Activated CD8-positive, alpha-beta memory T cell treated with anti-CD3 and anti-CD28 coated beads, Interleukin-2, amount 50 U/mL, for 24 hours (primary cell): ENCODE results near the gene RABL6.
"Not testable (repeated sequence)": the region's sequence is repeated elsewhere in the genome, so short reads cannot be mapped to it uniquely, and the experiment has no call there.

Source experiments
- DNase-seq: peaks from one replicate; pipeline ENCODE4 v3.0.0-alpha.2; 2020; ENCODE audit errors: extremely low read depth

Gene RABL6

DNA sequence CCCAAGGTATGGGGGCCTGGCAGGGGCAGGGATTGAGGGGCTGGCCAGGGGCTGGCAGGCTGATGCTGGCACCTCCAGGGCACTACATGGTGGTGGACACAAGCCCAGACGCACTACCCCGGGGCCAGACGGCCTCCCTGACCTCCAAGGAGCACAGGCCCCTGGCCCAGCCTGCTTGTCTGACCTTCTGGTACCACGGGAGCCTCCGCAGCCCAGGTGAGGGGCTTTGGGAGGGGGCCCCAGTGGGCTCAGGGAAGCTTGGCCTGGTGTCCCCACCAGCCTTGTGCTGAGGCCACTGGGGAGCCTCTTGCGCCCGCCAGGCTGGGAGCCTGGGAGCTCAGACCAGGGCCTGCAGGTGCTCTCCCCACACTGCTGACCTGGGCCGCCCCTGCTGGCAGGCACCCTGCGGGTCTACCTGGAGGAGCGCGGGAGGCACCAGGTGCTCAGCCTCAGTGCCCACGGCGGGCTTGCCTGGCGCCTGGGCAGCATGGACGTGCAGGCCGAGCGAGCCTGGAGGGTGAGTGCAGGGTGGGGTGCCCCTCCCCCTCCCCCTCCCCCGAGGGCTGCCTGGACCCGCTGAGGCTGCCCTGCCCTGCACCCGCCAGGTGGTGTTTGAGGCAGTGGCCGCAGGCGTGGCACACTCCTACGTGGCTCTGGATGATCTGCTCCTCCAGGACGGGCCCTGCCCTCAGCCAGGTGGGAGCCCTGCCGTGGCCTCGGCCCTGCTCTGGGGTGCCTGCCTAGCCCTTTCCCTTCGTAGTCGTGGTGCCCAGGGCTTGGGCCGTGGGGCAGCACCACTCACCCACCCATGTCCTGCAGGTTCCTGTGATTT lies 50.0 kb downstream of the RABL6 start:
- no peak for DNase-seq

DNA sequence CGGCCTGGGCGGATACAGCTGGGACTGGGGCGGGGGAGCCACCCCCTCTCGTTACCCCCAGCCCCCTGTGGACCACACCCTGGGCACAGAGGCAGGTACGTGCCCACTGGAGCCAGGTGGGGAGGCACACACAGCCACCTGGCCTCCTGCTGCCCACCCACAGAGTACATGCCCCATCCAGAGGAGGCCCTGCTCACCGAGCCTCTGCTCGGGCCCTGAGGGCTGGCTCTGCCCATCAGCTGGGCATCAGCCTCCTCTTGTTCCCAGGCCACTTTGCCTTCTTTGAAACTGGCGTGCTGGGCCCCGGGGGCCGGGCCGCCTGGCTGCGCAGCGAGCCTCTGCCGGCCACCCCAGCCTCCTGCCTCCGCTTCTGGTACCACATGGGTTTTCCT lies 50.7 kb downstream of the RABL6 start:
- no peak for DNase-seq

DNA sequence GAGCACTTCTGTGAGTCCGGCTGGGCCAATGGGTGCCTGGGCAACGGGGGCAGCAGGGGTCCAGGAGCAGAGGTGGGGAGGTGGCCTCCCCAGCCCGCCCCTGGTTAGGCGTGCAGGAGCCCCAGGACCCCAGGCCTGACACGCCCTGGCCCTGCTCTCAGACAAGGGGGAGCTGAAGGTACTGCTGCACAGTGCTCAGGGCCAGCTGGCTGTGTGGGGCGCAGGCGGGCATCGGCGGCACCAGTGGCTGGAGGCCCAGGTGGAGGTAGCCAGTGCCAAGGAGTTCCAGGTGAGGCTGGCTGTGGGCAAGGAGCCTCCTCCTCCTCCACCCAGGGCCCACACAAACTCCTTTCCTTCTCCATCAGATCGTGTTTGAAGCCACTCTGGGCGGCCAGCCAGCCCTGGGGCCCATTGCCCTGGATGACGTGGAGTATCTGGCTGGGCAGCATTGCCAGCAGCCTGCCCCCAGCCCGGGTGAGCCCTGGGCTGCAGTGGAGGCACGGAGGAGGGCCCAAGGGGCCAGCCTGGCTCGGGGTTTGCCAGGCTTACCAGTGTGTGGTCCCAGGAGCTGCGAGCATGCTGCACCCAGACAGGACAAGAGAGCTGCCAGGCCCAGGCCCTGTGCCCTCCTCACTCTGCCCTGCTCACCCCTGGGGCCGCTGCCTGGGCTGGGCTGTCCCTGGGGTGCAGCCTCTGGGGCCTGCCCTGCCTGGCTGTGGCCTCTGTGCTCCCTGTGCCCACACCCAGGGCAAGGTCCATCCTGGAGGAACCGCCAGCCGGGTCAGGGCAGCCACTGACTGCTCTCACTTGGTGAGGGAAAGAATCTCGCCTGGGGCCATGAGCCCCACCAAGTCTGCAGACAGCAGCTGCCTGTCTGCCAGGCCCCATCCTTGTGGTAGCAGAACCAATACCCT lies 51.4 kb downstream of the RABL6 start:
- no peak for DNase-seq

DNA sequence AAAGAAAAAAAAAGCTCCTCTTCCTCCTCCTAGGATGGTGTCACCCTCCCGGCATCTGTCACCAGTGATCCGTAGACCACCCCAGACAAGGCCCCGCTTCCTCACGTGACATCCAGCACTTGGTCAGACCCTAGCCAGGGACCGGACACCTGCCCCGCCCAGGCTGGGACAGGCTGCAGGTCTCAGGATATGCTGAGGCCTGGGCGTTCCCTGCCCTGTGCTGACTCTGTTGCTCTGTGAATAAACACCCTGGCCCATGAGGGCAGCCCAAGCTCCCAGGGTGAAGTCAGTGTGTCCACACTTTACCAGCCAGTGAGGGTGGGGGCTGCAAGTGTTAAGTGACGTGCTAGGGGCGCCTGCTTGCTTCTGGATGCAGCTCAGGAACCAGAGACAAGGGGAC lies 52.8 kb downstream of the RABL6 start:
- DNase-seq: no peak

DNA sequence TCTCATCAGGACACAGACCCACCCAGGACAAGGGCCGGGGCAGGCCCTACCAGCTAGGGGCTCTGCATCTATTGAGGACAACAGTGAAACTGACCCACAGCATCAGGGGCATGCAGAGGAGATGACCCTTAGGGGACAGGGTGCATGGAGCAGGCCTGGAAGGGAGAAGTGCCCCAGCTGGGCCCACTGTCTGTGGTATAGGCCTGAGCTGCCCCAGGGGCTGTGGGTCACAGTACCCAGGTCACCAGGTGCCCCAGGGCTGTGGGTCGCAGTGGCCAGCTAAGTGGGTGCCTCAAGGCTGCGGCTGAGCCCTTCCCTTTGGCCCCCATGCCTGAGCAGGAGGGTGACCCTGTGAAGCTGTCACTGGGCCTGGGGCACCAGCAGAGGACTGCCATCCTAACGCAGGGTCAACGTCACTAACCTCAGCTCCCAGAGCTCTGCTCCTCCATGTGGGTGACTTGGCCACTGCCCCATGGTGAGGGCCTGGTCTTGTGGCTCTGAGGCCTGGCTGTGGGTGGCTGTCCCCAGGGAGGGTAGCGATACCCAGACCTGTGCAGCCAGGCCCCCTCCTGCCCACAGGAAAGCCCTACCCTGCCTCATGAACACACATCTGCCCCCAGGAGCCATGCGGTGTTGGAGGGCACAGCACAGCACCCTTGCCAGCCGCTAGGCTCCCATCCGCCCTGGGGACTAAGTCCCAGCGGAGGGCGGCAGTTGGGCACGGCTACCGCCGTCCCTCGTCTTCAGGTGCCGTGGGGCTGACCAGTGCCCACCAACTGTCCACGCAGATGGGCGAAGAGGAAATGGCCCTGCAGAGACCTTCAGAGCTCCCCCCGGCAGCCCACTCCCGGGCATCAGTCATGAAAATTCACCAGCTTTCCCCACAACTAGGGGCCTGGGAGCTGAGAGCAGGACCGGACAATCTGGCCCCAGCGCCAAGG lies 53.5 kb downstream of the RABL6 start:
- no peak for DNase-seq

DNA sequence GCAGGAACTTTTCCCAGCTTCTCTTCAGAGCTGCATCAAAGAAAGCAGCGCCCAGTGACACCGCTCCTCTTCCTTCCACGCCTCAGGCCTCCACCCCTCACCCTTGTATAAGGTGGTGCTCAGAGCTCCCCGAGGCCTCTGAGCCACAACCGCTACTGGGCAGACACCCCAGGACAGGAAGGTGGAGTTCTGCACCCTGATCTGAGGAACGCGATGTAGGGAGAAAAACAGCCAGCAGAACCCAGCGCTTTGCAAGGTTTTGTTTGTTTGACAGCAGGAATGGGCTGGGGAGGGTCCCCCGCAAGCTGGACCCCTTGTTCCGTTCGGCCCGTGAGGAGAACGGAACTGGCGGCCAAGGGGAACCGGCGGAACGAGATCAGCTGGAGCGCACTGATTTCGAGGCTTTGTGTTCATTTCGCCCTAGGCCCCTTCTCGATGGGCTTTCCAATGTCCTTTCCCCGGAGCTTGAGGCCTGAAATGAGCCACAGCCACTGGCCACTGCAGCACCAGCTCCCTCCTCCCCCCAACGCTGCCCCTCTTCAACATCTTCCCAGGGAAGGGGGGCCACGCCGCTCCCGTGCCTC lies 54.2 kb downstream of the RABL6 start:
- no peak for DNase-seq

DNA sequence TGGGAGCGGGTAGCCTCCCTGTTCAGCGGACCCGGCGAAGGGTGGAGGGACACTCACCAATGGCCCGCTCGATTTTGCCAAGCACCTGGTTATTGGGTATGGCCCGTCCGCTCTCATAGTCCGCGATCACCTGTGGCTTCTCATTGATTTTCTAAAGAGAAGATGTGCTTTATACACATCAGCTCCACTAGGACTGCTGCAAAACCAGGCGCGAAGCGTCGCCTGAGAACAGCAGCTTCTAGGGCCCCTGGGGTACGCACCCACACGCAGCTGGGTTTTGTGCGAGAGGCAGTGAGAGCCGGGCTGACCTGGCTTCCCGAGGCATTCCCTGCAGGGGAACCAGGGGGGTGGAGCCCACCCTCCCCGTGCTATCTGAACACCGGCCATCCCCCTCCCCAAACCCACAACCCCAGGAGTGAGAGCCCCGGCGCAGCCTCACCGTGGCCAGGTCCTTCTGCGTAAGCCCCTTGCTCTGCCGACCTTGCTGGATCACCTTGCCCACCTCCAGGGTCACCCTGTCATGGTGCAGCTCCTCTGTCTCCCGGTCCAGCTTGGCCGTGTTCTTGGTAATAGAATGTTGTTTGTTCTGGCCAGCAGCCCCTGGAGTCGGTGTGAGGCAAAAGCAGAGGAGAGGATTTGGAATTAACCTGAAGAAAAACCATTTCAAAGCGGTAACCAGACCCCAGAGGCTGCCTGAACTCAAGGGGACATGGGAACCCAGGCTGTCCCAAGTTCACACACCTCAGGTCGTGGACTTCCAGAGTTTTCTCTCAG lies 55.3 kb downstream of the RABL6 start:
- DNase-seq: no peak

DNA sequence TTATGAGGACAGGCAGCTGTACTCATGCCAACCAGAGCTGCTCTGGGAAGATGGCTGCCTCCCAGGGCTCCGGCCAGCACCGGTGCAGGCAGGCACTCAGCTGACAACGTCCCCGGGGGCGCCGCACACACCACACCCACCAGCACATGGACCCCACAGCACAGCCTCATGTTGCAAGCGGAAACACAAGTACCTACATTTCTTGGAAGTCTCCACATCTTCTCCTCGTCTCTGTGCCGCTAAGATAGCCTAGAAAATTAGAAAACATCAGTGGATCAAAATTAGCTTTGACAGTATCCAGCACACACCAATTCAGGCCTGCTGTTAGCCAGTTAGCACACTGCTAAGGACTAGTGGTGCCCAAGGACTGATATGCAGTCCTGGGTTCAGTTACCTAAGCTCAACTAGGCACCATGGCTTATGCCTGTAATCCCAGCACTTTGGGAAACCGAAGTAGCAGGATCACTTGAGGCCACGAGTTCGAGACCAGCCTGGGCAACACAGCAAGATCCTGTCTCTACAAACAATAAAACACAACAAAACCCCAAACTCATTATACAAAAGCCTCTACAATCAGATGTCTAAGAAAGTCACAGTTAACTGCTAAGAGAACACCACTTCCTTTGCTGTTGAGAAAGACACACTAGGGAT lies 56.0 kb downstream of the RABL6 start:
- no peak for DNase-seq

DNA sequence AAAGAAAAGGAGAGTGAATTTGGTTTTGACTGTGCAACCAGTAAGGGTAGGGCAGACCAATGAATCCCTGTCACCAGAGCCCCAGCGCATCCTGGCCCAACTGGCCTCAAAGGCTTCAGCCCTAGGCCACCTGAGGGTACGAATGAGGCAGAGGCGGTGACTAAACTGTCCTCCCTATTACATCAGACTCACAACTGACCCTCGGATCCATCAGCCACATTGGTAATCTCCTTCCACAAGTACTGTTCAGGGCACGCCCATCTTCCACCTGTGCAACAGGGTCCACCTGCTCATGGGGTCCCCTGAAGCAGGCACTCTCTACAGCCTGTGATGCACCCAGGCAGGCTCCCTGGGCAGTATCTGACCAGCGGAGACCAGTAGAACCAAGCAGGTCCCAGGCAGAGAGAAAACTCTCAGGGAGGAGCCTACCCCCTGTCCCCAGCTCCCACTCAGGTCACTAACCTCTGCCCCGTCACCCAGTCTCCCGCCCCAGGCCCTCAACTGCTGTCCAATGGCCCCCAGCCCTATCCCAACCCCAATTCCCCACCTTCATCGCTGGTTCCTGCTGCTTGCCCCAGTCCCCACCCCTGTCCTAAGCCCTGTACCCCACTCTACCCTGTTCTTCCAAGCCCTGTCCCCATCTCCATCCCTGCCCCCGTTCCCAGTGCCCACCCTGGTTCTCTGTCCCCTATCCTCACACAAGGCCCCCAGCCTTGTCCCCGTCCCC lies 57.5 kb downstream of the RABL6 start:
- DNase-seq: no peak

DNA sequence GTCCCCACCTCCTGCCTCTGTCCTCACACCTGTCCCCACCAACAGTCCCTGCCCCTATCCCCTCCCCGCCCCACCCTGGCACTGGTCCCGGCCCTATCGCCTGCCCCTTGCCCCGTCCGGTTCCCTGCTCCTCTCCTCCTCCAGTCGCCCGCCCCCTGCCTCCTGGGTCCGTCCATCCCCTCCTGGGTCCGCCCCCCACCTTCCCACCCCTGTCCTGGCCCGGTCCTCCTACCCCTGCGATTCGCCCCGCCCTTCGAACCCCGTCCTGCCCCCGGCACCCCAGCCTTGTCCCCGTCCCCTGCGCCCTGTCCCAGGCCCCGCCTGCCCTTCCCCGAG lies 58.0 kb downstream of the RABL6 start:
- DNase-seq: no peak

DNA sequence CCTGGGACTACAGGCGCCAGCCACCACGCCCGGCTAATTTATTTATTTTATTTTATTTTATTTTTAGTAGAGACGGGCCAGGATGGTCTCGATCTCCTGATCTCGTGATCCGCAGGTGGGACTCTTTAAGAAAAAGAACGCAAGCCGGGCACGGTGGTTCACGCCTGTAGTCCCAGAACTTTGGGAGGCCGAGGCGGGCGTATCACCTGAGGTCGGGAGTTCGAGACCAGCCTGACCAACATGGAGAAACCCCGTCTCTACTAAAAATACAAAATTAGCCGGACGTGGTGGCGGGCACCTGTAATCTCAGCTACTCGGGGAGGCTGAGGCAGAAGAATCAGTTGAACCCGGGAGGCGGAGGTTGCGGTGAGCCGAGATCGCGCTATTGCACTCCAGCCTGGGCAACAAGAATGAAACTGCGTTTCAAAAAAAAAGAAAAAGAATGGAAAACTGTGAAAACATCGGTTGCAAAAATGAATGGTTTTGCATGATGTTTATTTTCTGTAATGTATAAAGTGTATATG lies 59.2 kb downstream of the RABL6 start:
- DNase-seq: not testable (repeated sequence)

DNA sequence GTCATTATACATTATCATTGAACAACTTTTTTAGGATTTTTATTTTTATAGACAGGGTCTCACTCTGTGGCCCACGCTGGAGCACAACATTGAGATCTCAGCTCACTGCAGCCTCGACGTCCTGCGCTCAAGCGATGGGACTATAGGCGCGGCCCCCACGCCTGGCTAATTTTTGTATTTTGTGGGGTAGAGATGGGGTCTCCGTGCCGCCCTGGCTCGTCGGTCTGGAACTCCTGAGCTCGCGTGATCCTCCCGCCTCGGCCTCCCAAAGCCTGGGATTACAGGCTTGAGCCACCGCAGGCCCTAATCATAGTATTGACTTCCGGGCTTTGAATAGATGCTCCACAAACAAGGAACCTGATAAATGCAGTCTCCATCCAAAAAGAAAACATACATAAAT lies 59.7 kb downstream of the RABL6 start:
- DNase-seq: no peak

DNA sequence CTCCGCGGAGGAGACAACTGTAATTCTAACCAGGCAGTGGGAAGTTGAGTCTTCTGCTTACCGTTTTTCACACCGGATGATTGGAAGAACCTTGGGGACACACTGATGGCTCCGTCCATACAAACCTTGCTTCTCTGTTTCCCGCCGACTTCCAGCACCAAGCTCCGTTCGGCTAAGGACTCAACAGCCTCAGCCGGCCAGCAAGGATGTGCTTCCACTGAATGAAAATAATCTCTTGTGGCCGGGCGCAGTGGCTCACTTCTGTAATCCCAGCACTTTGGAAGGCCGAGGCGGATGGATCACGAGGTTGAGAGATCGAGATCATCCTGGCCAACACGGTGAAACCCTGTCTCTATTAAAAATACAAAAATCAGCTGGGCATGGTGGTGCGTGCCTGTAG lies 60.2 kb downstream of the RABL6 start:
- DNase-seq: no peak

DNA sequence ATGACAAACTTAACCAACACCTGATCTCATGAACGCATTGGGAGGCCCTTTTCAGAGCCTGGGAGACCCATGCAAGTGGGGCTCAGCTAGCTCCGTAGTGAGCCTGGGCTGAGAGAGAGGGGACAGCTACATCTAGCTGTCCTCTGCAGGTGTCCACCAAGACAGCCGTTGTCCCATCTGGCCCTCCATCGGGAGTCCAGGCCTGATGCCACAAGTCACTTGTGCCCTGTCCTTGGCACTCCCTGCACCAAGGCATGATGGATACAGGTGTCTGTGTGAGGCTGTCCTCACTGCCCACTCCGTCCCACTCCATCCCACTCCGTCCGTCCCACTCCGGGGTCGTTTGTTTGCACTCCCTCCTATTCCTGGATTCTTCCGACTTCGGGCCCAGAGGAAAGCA lies 60.9 kb downstream of the RABL6 start:
- DNase-seq: no peak

DNA sequence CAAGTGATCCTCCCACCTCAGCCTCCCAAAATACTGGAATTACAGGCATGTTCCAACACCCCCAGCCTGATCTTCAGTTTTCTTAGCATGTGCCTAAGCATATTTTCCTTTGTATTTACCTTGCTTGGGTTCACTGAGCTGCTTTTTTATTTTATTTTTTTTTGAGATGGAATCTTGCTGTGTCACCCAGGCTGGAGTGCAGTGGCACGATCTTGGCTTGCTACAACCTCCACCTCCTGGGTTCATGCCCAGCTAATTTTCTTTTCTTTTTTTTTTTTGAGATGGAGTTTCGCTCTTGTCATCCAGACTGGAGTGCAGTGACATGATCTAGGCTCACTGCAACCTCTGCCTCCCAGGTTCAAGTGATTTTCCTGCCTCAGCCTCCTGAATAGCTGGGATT lies 61.9 kb downstream of the RABL6 start:
- DNase-seq: not testable (repeated sequence)

DNA sequence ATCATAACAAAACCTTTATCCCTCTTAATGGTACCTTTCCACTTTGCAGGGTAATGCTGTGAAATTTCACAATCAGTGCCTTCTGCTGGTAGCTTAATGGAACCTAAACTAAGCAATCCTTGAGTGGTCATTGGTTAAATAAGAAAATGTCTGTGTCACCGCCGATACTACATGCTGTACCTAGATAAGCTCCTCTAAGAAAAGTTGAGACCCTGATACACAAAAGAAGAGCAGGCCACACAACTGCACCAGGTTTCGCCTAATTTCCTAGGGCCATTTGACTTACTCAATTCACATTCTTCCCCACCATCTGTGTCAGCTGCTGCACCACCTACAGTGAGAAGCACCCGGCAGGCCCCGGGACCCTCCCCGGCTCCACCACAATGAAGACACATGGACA lies 67.4 kb downstream of the RABL6 start:
- no peak for DNase-seq

DNA sequence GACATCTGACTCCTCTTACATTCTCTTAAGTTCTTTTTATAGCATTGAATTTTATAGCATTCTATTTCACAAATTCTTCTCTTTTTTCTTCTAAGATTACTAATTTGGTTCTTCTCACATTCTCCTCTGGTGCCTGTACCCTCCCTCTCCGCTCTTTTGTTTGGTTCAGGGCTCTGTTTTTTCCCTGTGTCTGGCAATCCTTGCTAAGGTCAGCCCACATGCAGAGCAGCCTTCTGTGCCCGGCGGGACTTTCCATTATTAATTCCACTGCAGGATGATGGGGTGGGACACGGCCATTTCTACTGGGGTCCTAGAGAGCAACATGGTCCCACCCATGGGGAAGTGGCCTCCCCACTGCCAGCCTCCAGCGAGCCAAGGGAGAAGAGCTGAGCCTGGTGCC lies 68.7 kb downstream of the RABL6 start:
- DNase-seq: no peak

DNA sequence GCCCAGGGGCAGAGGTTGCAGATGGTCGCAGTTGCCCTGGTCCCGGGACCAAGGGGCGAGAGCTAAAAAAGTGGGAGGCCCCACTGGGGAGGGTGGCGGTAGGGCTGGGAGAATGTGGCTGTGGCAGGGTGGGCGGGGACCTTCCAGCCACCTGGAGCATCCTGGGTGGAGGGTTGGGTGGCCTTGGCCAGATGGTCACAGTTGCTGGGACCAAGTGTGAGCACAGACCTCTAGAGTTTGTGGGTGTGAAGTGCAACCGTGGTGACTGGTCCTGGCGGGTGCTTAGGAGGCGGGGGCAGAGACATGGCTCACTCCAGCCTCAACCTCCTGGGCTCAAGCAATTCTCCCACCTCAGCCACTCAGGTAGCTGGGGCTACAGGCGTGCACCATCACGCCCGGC lies 72.9 kb downstream of the RABL6 start:
- DNase-seq: no peak

DNA sequence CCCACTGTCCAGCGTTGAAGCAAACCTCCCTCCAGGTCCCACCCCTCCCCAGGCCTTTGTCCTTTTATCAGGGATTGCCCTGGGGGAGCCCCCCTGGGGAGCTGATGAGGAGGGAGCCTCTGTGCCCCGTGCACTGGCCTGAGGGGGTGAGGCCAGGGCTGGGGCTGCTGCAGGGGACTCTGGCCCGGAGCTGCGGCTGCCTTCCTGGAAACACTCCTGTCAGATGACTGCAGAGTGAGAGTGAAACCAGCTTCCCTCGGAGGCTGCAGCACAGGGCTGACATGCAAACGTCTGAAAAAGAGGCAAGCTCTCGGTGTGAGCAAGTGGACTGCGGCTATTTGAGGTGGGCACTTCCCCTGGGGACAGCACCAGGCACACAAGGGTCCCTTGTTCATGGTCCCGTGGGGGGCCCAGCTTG lies 74.0 kb downstream of the RABL6 start:
- DNase-seq: no peak
